Ovary (tissue), 3 donors: ENCODE measurements around the gene LMF1.

Experiments used
- CTCF ChIP-seq, 3 donors: fragments of 450-650 bp in 2 of 3; fragments of 200-600 bp in 1 of 3; IDR thresholded peaks; one replicate each; pipeline versions ENCODE4 v1.5.1 to v1.8.0; 2016 to 2022; ENCODE audit warnings: antibody characterized with exemption in 3 of 3, mild to moderate bottlenecking in 1 of 3
- EP300 ChIP-seq: sonication (generic); formaldehyde crosslinking; IDR thresholded peaks from one replicate; pipeline ENCODE4 v1.6.1; 2017; ENCODE audit warnings: antibody characterized with exemption
- POLR2A ChIP-seq: fragments of 450-650 bp; IDR thresholded peaks from one replicate; pipeline ENCODE4 v1.6.1; 2017; ENCODE audit warnings: antibody characterized with exemption, mild to moderate bottlenecking, moderate library complexity
- donor health status: DM: no; HTN: no; CAD: no.

- TF ChIP-seq POLR2A (no peak), CTCF (IDR thresholded peaks at IDR 0.05) (no peak), EP300 (no peak)
Measured at GRCh38 chr16:938752-939151, 32.0 kb downstream of the LMF1 start.
